ENCODE measurements around the gene BTBD7. TPM values are rescaled to one million over a fixed set of nuclear protein-coding genes. Genes with fewer than 3 reads are reported as not detected.
"Not testable (repeated sequence)": the region's sequence is repeated elsewhere in the genome, so short reads cannot be mapped to it uniquely, and the experiment has no call there.

The BTBD7 gene
- total RNA-seq, 1 donor from 2014 or later, result 45.9 TPM

DNA sequence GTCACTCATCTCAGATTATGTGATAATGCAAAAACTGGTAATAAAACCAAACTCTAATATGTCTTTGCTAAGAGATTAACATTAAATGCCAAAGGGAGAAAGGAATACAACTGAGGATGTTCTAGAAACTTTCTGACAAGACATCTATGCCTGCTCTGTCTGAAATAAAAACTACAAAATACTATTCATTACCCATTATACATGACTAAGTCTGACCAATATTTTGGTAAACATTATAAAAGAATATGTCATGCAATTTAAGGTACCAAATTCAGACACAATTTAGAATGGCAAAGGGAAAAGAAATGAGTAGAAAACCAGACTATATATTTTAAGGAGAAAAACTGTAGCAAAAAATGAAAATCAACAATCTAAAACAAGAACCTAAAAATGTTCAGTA, 86.3 kb downstream of the BTBD7 start:
- no peak overlapping the region for H3K4me3 Mint-ChIP-seq (ENCODE audit: unreplicated experiment)
- H3K27me3 Mint-ChIP-seq (ENCODE audit: unreplicated experiment), result no peaks in the 10 kb centered on the region
- no peak for DNase-seq (ENCODE audit: extremely low spot score, unreplicated experiment)
- H3K36me3 Mint-ChIP-seq (ENCODE audit: unreplicated experiment), result peaks cover 47% of the 10 kb centered on the region
- no peak overlapping the region for H3K27ac Mint-ChIP-seq (ENCODE audit: unreplicated experiment)
- H3K9me3 Mint-ChIP-seq (ENCODE audit: unreplicated experiment), result no peaks in the 10 kb centered on the region
- peaks cover 5% of the 10 kb centered on the region for H3K4me1 Mint-ChIP-seq (ENCODE audit: unreplicated experiment)
- TF ChIP-seq, protein P1, sequence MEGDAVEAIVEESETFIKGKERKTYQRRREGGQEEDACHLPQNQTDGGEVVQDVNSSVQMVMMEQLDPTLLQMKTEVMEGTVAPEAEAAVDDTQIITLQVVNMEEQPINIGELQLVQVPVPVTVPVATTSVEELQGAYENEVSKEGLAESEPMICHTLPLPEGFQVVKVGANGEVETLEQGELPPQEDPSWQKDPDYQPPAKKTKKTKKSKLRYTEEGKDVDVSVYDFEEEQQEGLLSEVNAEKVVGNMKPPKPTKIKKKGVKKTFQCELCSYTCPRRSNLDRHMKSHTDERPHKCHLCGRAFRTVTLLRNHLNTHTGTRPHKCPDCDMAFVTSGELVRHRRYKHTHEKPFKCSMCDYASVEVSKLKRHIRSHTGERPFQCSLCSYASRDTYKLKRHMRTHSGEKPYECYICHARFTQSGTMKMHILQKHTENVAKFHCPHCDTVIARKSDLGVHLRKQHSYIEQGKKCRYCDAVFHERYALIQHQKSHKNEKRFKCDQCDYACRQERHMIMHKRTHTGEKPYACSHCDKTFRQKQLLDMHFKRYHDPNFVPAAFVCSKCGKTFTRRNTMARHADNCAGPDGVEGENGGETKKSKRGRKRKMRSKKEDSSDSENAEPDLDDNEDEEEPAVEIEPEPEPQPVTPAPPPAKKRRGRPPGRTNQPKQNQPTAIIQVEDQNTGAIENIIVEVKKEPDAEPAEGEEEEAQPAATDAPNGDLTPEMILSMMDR (IDR thresholded peaks at IDR 0.05), result no peak

DNA sequence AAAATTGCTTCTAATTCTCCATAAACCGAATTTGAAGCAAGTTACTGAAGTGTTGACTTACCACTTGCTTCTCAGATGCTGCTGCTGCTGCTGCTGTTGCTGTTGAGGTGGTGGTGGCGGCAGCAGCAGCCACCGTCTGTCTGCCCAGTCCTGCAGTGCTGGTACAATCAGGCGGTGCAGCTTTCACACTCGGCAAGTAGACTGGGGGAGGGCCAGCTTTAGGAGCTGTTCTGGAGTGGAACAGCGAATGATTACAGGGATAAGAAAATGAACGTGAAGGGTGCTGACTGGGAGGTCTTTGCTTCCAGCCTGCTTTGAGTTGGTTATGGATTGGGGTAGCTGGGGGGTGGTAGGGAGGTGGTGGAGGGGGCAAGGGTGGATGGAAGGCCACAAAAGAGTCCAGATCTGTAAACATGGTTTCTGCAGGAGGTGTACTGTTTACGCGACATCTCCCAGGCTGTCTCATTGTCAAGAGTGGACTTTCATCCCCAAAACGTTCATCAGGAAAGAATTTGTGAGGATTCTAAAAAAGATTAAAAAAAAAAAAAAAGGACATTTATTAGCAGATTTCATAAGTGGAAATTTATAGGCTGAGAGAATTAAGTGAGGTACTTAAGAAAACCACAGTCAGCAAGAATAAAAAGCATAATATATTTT, 86.9 kb downstream of the BTBD7 start:
- Mint-ChIP-seq H3K27me3 (ENCODE audit: unreplicated experiment) (no peaks in the 10 kb centered on the region), H3K4me1 (ENCODE audit: unreplicated experiment) (peaks cover 8% of the 10 kb centered on the region), H3K27ac (ENCODE audit: unreplicated experiment) (no peak overlapping the region), H3K4me3 (ENCODE audit: unreplicated experiment) (no peak overlapping the region), H3K36me3 (ENCODE audit: unreplicated experiment) (peaks cover 43% of the 10 kb centered on the region), H3K9me3 (ENCODE audit: unreplicated experiment) (no peaks in the 10 kb centered on the region)
- TF ChIP-seq, protein P1 (IDR thresholded peaks at IDR 0.05), result no peak
- no peak for DNase-seq (ENCODE audit: extremely low spot score, unreplicated experiment)

DNA sequence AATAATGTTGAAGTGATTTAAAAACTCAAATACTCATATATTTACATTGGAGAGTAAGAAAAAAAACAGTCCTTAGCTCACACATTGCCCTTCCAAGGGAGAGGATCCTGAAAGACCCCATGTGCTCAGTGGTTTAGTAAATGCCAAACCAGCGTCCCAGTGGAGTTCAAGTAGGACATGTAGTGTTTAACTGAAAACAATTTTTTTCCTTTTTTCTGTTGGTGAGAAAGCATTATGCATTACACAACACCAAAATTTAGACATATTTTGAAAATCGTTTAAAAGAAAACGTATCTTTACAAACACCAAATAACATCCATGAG, 92.2 kb downstream of the BTBD7 start:
- Mint-ChIP-seq H3K27me3 (ENCODE audit: unreplicated experiment) (no peaks in the 10 kb centered on the region), H3K4me1 (ENCODE audit: unreplicated experiment) (peaks cover 19% of the 10 kb centered on the region), H3K9me3 (ENCODE audit: unreplicated experiment) (no peaks in the 10 kb centered on the region), H3K4me3 (ENCODE audit: unreplicated experiment) (no peak overlapping the region), H3K27ac (ENCODE audit: unreplicated experiment) (peak overlapping the region; percentile 57), H3K36me3 (ENCODE audit: unreplicated experiment) (peaks cover 31% of the 10 kb centered on the region)
- TF ChIP-seq, protein P1 (IDR thresholded peaks at IDR 0.05), result no peak
- DNase-seq (ENCODE audit: extremely low spot score, unreplicated experiment), result no peak

DNA sequence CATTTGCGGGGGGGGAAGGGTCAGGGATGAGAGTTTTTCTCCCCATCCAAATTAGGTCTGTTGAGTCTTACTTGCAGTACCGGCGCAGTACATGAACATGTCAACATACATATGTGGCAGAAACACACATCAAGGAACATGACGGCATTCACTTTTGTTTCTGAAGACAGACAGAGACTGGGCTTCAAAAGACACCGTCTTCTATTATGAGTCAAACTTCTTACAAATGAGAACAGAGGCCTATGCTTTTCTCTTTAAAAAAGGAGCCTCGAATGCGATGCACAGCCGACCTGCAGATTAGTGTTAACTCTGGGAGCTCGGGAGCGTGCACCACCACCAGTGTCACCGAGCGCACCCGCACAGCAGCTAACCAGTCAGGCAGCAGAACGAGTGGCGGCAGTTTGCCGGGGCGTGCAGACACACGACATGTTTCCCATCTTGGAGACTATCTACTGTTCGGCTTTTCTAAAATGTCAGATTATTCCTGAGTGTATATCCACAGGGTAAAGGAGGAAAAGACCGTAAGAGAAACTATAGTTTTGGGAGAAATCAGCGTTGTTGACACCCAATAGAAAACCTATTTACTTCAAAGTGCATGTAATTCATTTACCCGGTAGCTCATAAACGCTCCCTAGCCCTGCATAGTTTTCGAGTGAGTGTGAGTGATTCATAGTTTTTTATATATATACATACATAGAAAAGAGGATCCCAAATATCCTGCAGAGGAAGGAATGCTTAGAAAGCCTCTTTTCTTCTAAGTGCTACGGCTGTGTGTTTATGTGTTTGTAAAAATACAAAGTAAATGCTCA, 92.8 kb downstream of the BTBD7 start:
- DNase-seq (ENCODE audit: extremely low spot score, unreplicated experiment), result no peak
- Mint-ChIP-seq H3K27ac (ENCODE audit: unreplicated experiment) (peak overlapping the region; percentile 57), H3K27me3 (ENCODE audit: unreplicated experiment) (no peaks in the 10 kb centered on the region), H3K9me3 (ENCODE audit: unreplicated experiment) (no peaks in the 10 kb centered on the region), H3K4me3 (ENCODE audit: unreplicated experiment) (no peak overlapping the region), H3K4me1 (ENCODE audit: unreplicated experiment) (peaks cover 19% of the 10 kb centered on the region), H3K36me3 (ENCODE audit: unreplicated experiment) (peaks cover 25% of the 10 kb centered on the region)
- TF ChIP-seq, protein P1 (IDR thresholded peaks at IDR 0.05), result no peak

DNA sequence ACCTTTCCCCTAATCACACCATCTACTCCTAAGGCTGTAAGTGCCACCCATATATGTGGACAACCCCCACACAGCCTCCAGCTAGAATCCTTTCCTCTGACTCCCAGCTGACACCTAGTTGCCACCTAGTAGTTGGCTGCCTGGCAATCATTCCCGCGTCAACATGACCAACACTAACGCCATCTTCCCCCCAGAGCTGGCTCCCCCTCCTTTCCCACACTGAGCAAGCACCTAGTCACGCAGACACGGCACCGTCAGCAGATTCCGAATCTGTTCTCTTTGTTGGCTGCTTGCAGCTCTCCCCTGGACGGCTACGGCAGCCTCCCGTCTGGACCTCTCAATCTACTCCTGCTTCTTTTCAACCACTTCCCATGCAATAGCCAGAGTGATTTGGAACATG, 98.0 kb downstream of the BTBD7 start:
- Mint-ChIP-seq H3K27ac (ENCODE audit: unreplicated experiment) (no peak overlapping the region), H3K9me3 (ENCODE audit: unreplicated experiment) (no peaks in the 10 kb centered on the region), H3K36me3 (ENCODE audit: unreplicated experiment) (peaks cover 5% of the 10 kb centered on the region), H3K27me3 (ENCODE audit: unreplicated experiment) (no peaks in the 10 kb centered on the region), H3K4me3 (ENCODE audit: unreplicated experiment) (no peak overlapping the region), H3K4me1 (ENCODE audit: unreplicated experiment) (peaks cover 2% of the 10 kb centered on the region)
- TF ChIP-seq, protein P1 (IDR thresholded peaks at IDR 0.05), result no peak
- DNase-seq (ENCODE audit: extremely low spot score, unreplicated experiment), result no peak

DNA sequence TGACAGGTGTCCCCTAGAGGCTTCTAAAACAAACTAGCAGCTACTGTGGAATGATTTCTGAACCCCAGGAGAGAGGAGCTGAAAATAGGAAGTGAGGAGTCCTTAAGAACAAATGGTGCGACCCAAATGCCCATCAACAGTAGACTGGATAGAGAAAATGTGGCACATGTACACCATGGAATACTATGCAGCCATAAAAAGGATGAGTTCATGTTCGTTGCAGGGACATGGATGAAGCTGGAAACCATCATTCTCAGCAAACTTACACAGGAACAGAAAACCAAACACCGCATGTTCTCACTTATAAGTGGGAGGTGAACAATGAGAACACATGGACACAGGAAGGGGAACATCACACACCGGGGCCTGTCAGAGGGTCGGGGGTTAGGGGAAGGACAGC, 99.8 kb downstream of the BTBD7 start:
- not testable (repeated sequence) for H3K36me3 Mint-ChIP-seq (ENCODE audit: unreplicated experiment); H3K4me3 Mint-ChIP-seq (ENCODE audit: unreplicated experiment); H3K9me3 Mint-ChIP-seq (ENCODE audit: unreplicated experiment); H3K27ac Mint-ChIP-seq (ENCODE audit: unreplicated experiment); H3K4me1 Mint-ChIP-seq (ENCODE audit: unreplicated experiment); DNase-seq (ENCODE audit: extremely low spot score, unreplicated experiment); H3K27me3 Mint-ChIP-seq (ENCODE audit: unreplicated experiment)

Data from osteocyte (in vitro differentiated cells).